GM18519 (cell line): ENCODE results near the gene KCNQ1.

ENCODE experiments used
- ATAC-seq: cut with Tn5 transposase; IDR thresholded peaks from one replicate; pipeline ENCODE4 v1.9.1; 2021; ENCODE audit warnings: mild to moderate bottlenecking, moderate library complexity; ENCODE audit not compliant: unreplicated experiment, low FRiP score

Gene KCNQ1

DNA sequence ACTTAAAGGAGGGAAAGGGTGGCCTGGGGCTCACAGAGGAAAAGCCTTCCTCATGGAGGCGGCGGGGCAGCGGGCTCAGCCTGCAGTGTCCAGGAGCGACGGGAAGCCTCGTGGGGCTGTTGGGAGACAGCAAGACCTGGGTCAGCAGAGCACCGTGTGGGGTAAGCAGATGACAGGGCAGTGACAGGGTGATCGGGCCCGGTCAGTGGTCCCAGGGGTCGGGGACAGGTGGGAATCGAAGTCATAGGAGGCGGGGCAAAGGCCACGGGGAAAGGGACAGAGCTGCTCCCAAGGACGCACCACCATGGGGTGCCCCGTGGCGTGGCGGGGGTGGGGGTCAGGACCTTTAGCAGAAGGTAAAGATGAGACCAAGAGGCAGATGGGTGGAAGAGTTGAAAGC is 390.9 kb downstream of the KCNQ1 start:
- ATAC-seq = no peak

DNA sequence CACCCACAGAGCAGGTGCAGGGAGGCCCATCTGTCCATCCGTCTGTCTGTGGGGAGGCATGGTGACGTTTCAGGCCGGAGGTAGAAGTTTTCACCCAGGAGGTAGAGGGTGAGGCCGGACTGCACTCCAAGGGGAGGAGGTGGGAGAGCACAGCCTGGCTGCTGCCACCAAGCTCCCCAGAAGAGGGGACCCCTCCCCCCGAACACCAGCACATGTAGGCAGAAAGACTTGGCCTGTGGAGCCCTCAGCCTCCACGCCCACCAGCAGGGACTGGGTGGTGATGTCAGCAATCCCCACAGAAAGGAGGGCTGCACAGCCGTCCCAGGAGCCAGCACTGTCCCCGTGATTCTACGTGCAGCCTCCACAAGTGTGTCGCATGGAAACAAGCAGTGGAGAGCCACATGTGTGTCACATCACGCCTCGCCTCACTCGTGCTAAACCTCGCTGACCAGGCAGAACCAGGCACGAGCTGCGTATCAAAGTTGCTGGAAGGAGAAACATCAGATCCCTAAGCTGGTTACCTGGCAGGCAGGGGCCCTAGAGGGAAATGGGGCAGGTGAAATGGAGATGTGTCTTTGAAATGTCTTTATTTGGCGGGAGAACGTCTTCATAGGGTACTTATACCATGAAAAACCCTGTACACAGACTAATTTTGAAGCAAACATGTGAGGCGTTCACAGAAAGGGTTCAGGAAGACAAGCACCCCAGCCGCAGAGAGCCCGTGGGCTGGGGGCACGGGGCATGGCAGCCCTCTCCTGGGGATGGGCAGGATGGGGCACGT is 391.7 kb downstream of the KCNQ1 start:
- no peak for ATAC-seq

DNA sequence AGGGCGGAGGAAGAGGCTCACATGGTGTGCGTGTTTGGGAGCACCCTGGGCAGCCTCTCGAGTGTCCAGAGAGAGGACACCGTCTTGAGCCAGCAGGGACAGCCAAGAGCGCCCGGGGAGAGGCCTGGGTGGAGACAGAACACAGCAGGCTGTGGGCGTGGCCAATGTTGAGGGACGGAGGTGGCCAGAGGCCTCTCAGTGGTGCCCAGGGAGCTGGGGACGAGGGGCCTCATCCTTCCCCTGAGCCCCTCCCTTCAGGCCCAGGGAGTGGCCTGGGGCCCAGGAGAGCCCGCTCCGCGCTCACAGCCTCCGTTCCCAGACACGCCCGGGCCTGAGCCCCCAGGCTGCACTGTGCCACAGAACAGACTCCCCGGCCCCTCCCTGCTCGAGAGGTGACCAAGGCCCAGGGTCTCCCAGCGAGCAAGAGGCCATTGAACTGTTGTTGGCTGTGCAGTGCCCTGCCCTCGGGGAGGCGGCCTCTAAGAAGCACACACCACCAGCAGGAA is 392.3 kb downstream of the KCNQ1 start:
- no peak for ATAC-seq

DNA sequence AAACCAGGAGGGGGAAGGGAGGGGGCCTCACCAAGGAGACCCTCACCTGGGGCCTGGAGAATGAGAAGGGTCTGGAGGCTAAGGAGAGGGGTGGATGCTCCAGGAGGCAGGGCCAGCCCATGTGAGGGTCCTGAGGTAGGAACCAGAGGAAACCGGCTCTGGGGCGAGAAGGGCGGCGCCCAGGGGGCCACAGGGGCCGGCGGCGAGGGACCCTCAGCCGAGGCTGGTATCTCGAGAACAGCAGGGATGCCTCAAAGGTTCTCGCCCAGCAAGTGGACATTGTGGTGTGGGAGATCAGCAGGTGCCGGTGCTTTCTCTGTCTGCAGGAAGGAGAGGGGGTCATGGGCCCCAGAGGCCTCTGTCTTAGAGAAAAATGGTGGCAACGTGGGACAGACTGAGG is 392.8 kb downstream of the KCNQ1 start:
- ATAC-seq = no peak

DNA sequence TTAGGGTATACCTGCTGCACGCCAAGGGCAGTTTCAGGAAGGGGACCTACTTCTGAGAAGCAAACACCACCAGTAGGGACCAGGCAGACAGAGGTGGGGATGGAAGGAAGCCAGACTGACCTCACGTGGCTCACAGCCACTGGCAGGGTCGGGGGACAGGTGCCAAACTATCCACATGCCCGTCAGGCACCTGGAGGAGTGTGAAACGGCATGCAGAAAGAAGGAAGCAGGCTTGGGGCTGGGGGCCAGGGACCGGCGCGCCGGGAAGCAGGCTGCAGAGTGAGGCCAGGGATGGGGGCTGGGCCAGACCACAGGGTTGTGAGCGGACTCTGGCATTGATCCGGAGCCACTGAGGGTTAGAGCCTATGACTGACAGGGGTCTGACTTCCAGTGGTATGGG is 393.3 kb downstream of the KCNQ1 start:
- ATAC-seq = no peak

DNA sequence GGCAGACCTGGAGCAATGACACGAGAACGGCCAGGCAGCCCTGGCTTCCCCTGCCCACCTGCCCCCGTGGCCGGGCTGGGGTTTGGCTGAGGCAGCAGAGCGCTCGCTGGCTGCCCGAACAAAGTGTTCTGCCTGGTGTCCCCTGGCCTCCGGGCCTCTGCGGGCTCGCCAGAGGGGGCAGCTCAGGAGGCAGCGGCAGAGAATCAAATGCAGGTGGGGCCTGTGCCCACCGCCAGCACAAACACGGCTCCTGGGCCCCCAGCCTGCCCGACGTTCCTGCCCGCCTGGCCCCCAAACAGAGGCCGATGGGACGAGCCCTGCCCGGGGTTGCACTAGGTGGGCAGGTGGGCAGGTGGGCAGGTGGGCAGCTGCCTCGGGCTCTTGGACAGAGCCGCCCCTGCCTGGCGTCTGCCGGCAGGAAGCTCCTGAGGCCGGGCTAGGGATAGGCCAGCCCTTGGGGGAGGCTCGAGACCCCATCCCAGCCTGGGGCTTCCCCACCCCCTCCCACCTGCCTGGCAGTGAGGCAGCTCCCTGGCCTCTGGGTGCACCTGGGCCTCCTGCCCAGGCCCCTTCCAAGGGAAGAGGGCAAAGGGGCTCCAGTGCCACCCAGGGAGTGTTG is 394.0 kb downstream of the KCNQ1 start:
- no peak for ATAC-seq

DNA sequence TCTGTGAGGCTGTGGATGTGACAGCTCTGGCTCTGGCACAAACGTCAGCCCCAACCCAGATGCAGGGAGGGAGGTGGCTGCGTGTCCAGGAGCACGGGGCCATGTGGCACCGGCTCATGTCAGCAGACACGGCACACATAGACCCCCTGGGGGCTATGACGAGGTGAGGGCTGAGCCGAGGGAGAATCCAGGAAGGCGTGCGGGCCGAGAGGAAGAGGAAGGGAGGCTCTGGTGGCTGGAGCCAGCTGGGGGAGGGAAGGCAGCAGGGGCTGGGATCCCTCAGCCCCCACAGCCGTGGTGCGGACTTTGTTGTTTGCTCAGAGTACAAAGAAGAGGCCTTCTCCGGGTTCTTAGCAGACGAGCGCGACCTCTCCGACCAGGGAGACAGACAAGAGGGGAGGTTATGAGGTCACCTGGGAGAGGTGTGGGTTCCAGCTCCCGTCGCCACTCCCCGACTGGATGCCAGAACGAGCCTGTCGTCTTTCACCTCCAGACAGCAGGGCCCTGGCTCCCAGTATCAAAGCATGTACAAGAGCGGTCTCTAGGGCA is 394.7 kb downstream of the KCNQ1 start:
- ATAC-seq = no peak

DNA sequence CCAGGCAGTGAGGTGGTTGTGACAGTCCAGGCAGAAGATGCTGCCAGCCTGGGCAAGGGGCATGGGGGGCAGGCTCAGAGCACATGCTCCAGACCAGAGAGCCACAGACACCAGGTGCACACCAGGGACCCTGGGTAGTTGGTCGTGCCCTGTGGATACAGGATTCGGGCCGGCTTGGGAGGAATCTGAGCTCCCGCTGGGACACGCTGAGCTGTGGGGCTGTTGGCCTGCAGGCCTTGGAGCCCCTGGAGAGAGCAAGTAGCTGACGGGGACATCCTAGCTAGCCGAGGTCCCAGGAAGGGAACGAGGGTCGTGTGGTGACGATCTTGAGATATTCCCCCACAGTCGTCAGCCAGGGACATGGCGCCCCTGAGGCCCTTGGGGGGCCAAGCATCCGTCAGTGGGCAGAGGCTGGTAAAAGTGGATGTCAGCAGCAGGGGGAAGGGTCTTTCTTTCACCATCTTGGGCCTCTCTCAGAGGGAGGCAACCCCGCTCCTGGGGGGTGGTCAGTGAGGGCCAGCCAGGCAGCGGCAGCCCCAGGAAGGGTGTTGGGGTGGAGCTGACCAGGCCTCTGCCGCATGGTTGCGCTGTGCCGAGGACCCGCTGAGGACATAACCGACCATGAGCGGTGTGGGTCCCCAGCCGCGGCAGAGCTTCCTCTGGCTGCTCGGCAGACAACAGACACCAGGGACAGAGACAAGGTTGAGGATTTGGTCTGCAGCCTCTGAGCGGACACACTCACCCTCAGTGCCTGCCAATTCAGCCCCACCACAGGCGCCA is 396.8 kb downstream of the KCNQ1 start:
- no peak for ATAC-seq

DNA sequence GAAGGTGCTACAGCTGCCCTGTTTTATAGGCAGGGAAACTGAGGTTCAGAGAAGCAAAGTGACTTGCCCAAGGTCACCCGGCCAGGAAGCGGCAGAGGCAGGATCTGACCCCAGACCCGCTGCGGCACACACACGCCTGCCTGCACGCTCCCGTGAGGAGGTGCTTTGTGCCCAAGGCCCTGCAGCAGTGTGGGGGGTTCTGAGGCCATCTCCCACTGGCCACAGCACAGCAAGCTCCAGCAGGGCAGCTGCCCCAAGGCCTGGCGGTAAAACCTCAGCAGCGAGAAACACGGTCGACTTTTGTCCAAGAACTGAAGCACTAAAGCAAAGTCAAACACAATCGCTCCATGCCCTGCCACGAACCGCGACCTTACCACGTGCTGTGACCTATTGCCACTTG is 398.1 kb downstream of the KCNQ1 start:
- ATAC-seq = no peak

DNA sequence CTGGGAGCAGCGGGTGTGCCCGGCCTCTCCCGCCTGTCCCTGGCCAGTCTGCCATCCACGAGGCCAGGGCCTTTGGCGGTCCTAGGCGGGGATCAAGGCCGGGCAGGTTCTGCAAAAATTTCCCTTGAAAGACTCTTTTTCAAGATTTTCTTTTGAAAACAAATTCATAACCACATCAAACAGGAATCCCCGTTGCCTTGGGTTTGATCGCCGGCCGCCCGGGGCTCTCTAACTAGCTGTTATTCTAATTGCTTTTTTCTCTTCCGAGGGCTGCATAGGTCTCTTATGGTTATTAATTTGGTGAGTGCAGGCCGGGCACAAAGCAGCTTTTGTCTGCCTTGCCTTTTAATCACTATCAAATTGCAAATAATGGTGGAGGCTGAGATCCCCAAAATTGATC is 398.7 kb downstream of the KCNQ1 start:
- ATAC-seq = no peak

DNA sequence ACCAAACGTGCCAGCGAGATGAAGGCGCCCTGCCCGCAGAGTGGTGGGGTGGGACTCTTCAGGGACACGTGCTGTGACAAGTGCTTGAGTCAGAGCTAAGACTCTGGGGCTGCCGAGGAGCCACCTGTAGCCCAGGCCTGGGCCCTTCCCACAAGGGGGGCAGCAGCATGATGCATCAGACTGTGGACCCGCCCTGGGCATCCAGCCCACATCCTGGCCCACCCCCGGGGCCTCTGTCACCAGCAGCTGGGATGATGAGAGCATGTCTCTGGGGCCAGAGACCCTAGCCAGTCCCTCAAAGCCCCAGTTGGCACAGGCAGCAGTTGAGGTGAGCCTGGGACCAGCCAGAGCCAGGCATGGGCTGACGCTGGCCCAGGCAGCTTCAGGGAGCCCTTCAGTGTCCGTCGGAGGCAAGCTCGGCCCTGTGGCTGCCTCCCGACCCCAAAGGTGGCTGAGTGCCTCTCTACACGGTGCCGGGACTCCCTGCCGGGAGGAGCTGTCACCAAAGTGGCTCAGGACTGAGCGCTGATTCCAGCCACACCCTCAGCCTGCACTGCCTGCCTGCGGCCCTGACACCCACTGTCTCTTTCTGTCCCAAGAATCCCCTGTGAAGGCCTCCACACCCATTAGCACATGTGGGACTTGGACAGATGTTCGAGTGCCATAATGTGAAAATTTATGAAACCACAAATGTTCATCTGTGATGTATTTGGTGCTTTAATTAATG is 399.5 kb downstream of the KCNQ1 start:
- ATAC-seq = no peak

DNA sequence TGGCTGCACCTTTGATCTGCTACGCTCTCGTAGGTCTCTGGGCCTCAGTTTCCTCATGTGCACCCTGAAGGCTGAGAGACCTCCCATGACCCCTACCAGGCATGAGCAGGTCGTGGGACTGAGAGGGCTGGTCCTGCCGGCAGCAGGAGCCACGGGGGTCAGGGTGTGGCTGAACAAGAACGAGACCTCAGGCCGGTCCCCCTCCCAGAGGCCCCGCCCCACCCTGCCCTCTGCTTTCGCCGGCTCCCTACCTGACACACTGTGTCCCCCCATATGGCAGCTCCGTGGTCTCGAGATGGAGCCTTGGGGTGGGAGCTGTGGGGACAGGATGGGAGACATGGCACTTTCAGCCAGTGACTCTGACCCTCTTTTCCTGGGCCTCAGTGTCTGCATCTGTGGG is 400.2 kb downstream of the KCNQ1 start:
- ATAC-seq = no peak

DNA sequence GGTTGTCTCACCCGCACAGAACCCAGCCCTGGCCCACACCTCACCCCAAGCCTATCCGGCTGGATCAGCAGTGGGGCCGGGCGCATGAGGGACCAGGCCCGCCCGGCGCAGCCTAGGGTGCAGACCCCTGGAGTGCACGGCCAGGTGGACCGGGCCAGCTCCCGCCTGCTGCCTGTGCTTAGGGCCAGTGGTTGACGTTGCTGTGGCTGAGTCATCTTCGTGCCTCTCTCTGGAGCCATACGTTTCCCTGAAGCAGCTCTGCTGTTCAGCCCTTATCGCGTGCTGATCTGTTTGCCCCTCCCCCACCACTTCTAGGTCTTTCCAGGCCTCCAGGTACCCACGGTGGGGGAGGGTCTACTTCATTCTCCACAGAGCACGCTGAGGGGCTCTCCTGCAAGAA is 401.2 kb downstream of the KCNQ1 start:
- ATAC-seq = no peak

DNA sequence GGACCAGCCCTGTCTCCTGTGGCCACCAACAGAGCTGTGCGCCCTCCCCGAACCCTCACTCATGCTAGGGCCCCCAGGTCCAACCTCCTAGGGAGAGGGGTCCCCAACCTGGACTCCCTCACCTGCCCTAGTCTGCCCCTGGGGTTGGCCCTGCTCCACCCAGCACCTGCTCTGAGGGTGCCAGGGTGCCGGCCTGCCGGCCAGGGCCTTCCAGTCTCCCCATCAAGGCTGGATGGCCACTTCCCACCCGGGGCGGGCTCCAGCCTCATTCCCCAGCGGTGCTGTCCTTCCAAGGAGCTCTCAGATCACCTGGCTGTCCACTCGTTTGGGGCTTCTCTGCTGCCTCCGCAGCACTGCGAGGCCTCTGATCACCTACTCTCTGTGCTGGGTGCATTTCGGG is 401.7 kb downstream of the KCNQ1 start:
- ATAC-seq = no peak

DNA sequence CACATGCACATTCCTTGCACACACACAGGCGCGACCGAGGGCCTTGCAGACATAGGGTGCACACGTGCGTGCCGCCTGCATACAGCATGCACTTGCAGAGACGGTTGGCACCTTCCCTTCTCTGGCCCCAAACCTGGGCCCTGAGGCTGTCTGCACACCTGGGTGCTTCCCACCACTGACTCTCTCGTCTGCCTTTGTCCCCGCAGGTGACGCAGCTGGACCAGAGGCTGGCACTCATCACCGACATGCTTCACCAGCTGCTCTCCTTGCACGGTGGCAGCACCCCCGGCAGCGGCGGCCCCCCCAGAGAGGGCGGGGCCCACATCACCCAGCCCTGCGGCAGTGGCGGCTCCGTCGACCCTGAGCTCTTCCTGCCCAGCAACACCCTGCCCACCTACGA is 402.8 kb downstream of the KCNQ1 start:
- ATAC-seq = no peak

DNA sequence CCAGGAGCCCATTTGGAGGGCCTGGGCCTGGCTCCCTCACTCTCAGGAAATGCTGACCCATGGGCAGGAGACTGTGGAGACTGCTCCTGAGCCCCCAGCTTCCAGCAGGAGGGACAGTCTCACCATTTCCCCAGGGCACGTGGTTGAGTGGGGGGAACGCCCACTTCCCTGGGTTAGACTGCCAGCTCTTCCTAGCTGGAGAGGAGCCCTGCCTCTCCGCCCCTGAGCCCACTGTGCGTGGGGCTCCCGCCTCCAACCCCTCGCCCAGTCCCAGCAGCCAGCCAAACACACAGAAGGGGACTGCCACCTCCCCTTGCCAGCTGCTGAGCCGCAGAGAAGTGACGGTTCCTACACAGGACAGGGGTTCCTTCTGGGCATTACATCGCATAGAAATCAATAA is 403.7 kb downstream of the KCNQ1 start:
- ATAC-seq = no peak

DNA sequence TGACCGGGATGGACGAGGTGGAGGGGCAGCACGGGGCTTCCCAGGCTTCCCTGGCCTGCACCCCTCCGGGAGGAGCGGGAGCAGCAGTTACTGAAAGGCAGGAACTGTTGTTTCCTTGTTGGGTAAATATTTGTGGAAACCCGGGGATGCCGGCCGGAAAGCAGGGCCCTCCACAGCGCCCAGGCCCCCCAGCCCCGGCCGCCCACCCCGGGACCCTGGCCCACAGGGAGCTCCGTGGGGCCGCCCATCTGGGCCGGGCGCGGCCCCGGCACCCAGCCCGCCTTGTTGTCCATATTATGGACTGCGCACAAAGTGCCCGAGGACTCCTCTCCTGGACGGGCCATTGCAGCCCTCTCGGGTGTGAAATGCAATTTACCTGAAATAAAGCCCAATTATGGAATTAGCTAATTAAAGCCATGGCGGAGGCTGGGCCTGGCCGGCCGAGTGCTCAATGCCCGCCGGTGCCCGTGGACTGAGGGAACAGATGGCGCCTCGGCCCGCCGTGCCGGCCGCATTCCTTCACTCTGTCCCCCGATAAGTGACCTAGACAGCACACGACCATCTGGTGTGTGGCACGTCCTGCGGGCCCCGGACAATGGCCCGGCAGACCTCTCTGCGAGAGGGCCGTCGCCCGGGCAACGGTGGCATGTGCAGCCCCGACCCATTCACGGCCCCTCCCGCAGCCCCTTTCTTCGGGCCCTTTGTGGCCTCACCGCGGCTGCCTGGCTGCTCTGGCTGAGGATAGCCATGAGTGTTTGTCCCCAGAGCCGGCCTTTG is 405.4 kb downstream of the KCNQ1 start:
- ATAC-seq = no peak

DNA sequence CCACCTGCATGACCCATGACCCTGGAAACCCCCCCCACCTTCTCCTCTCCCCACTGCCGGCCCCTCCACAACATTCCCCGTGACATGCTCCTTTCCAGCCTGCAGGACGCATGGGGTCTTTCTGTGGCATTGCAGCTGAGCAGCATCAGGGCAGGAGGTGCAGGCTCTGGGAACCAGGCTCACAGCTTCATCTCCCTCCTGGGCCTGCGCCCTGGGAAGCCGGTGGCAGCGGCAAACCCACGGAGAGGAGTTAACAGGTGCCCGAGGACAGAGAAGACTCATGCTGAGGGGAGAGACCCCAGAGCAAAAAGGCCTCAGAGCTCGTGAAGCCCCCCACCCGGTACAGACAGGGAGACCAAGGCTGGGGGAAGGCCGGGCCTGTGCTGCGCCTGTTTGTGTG is 408.6 kb downstream of the KCNQ1 start:
- ATAC-seq = no peak

DNA sequence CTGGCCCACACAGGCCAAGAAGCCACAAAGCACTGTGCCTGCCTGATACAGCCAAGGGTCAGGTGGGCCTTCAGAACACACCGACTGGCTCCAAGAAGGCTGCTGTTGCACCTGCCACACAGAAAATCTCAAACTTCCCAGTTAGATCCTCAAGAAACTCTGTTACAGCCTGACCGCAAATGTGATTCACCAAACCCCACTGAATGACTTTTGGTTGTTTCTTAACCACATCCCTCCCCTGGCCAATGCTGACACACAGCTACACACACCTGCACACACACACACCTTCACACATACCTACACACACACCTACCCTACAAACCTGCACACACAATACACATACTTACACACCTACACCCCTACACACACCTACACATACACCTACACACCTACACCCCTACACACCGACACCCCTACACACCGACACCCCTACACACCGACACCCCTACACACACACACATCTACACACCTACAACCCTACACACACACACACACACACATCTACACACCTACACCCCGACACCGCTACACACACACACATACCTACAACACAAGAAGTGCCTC is 409.3 kb downstream of the KCNQ1 start:
- no peak for ATAC-seq
